HG03103 (cell line): Measurements from ENCODE around the gene ZDHHC1.

Source experiments
- ATAC-seq: cut with Tn5 transposase; IDR thresholded peaks from one replicate; pipeline ENCODE4 v1.9.1; 2021; ENCODE audit warnings: low read depth; ENCODE audit not compliant: unreplicated experiment

Gene ZDHHC1

GRCh38 chr16:67448580-67448979, 32.3 kb upstream of the ZDHHC1 start:
- no peak for ATAC-seq

- ATAC-seq, result no peak
Measured at GRCh38 chr16:67447508-67448076, 31.3 kb upstream of the ZDHHC1 start.

- ATAC-seq, result no peak
Measured at GRCh38 chr16:67446968-67447507, 30.8 kb upstream of the ZDHHC1 start.

- no peak for ATAC-seq
Measured at GRCh38 chr16:67445913-67446907, 29.9 kb upstream of the ZDHHC1 start.

GRCh38 chr16:67445441-67445912, 29.2 kb upstream of the ZDHHC1 start:
- ATAC-seq, result no peak

GRCh38 chr16:67445126-67445426, 28.8 kb upstream of the ZDHHC1 start:
- no peak for ATAC-seq

GRCh38 chr16:67444259-67445125, 28.2 kb upstream of the ZDHHC1 start:
- ATAC-seq, result no peak

GRCh38 chr16:67443265-67443664, 27.0 kb upstream of the ZDHHC1 start:
- no peak for ATAC-seq

GRCh38 chr16:67442581-67443255, 26.4 kb upstream of the ZDHHC1 start:
- no peak for ATAC-seq

GRCh38 chr16:67441907-67442306, 25.6 kb upstream of the ZDHHC1 start:
- ATAC-seq, result no peak

- ATAC-seq, result no peak
Measured at GRCh38 chr16:67441271-67441753, 25.0 kb upstream of the ZDHHC1 start.

GRCh38 chr16:67438824-67439393, 22.6 kb upstream of the ZDHHC1 start:
- no peak for ATAC-seq

- no peak for ATAC-seq
Measured at GRCh38 chr16:67438098-67438791, 22.0 kb upstream of the ZDHHC1 start.

- no peak for ATAC-seq
Measured at GRCh38 chr16:67437513-67437912, 21.2 kb upstream of the ZDHHC1 start.

- no peak for ATAC-seq
Measured at GRCh38 chr16:67436640-67437193, 20.4 kb upstream of the ZDHHC1 start.

- ATAC-seq, result no peak
Measured at GRCh38 chr16:67435758-67436164, 19.5 kb upstream of the ZDHHC1 start.

- ATAC-seq, result no peak
Measured at GRCh38 chr16:67433131-67433719, 16.9 kb upstream of the ZDHHC1 start.

GRCh38 chr16:67432506-67432890, 16.2 kb upstream of the ZDHHC1 start:
- ATAC-seq, result no peak
